PFSK-1 (cell line): ENCODE results near the gene SEMA3A.

ENCODE experiments used
- FOXP2 ChIP-seq: optimal IDR thresholded peaks from 2 replicates; pipeline ENCODE3; 2011; ENCODE audit warnings: borderline replicate concordance, control low read depth, inconsistent platforms; ENCODE audit not compliant: insufficient read depth; ENCODE audit errors: extremely low read length, extremely low read depth
- POLR2AphosphoS5 ChIP-seq: IDR thresholded peaks from 2 replicates; pipeline ENCODE4 v1.6.1; 2012; ENCODE audit warnings: low read depth, mild to moderate bottlenecking, control low read depth, low read length, moderate library complexity
- SIN3A ChIP-seq: IDR thresholded peaks from 2 replicates; pipeline ENCODE4 v1.6.1; 2012; ENCODE audit warnings: mild to moderate bottlenecking, low read length, moderate library complexity, borderline replicate concordance; ENCODE audit not compliant: insufficient read depth
- TAF1 ChIP-seq: IDR thresholded peaks from 2 replicates; pipeline ENCODE4 v1.6.1; 2012; ENCODE audit warnings: low read length, control low read depth, borderline replicate concordance; ENCODE audit not compliant: insufficient read depth
- TF ChIP-seq, protein P1 (sequence below), 2 experiments: IDR thresholded peaks; 2 replicates each; pipeline versions ENCODE4 v1.6.1 to v1.8.0; 2011 to 2012; ENCODE audit warnings: low read depth in 2 of 2, low read length in 2 of 2, control low read depth in 1 of 2, inconsistent platforms in 1 of 2, mild to moderate bottlenecking in 1 of 2, moderate library complexity in 1 of 2; ENCODE audit not compliant: insufficient read depth in 1 of 2

SEMA3A gene

DNA sequence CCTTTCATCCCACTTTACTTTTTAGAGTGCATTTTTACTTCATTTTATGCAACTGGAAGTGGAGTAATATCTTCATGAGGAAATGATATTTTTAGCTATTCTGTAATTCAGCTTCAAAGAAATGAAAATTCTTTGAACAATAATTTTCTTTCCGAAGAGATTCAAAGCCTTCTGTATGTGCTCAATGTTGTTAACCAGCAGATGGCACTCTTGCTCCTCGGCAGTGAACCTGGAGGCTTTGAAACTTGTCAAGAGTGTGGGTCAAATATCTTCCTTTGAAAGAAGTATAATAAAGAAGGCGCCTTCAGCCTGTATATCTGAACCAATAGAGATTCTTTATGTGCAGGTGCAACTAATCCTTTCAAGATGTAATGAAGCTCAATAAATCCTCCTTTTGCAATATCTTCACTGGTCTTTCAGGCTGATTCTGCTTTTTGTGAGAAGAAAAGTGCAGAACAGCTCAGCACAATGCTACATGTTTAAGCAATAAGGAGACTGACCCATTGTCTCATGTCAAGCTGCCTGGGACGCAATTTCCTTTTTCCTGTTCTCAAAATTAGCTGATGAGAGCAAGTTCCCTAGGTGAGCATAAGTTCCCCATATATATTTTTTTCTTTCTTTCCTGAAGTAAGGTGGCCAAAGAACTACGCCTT lies 258.4 kb downstream of the SEMA3A start:
- TF ChIP-seq, protein P1, sequence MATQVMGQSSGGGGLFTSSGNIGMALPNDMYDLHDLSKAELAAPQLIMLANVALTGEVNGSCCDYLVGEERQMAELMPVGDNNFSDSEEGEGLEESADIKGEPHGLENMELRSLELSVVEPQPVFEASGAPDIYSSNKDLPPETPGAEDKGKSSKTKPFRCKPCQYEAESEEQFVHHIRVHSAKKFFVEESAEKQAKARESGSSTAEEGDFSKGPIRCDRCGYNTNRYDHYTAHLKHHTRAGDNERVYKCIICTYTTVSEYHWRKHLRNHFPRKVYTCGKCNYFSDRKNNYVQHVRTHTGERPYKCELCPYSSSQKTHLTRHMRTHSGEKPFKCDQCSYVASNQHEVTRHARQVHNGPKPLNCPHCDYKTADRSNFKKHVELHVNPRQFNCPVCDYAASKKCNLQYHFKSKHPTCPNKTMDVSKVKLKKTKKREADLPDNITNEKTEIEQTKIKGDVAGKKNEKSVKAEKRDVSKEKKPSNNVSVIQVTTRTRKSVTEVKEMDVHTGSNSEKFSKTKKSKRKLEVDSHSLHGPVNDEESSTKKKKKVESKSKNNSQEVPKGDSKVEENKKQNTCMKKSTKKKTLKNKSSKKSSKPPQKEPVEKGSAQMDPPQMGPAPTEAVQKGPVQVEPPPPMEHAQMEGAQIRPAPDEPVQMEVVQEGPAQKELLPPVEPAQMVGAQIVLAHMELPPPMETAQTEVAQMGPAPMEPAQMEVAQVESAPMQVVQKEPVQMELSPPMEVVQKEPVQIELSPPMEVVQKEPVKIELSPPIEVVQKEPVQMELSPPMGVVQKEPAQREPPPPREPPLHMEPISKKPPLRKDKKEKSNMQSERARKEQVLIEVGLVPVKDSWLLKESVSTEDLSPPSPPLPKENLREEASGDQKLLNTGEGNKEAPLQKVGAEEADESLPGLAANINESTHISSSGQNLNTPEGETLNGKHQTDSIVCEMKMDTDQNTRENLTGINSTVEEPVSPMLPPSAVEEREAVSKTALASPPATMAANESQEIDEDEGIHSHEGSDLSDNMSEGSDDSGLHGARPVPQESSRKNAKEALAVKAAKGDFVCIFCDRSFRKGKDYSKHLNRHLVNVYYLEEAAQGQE (IDR thresholded peaks at IDR 0.05; ENCODE audit: insufficient read depth in 1 of 2, low read depth in 2 of 2, low read length in 2 of 2): no peak
- TF ChIP-seq SIN3A (no peak), FOXP2 (no peak), TAF1 (no peak), POLR2AphosphoS5 (no peak)

DNA sequence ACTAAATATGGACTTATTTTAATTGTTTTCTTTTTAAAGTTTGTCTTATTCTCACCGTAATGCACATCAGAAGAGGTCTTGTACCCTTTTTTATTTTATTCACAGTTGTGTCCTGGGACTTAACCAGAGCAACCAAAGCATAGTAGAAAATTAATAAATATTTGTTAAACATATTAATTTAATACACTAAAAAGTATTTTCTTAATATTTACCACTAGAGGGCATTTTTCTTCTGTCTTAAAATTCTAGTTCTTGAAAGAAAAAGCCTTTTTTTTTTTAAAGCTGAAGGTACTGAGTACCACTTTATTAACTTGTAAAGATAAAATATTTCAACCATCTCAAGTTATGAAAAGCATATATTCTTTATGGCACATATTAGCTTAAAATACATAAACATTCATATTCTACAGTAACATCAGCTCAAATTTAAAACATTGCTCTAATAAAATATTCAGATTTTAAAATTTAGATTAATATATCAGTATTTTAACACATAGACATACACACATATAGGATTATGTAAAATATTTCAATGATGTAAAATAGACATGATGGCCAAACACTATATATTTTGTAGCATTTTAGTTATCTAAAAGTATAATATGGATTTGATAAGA lies 260.4 kb downstream of the SEMA3A start:
- no peak for TF ChIP-seq FOXP2
- TF ChIP-seq, protein P1 (IDR thresholded peaks at IDR 0.05; ENCODE audit: insufficient read depth in 1 of 2, low read depth in 2 of 2, low read length in 2 of 2): no peak
- TF ChIP-seq SIN3A: no peak
- TF ChIP-seq POLR2AphosphoS5: no peak
- TF ChIP-seq TAF1: no peak

DNA sequence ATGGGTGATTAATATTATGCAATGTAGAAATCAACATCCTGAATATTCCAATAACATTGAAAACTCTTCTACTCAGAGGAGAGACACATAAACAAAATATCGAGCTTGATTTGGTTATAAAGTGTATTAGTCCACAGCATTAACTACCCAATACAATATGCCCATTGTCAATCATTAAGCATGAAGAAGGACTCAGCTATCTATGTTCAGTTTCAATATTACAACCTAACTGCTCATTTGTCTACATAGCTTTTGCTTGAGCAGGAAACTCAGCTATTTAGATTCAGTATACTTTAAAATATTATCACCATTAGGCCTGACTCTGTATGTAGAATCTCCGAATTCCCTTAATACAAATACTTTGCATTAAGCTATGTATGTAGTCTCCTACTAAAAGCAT lies 262.6 kb downstream of the SEMA3A start:
- TF ChIP-seq SIN3A: no peak
- TF ChIP-seq, protein P1 (IDR thresholded peaks at IDR 0.05; ENCODE audit: insufficient read depth in 1 of 2, low read depth in 2 of 2, low read length in 2 of 2): no peak
- TF ChIP-seq FOXP2: no peak
- no peak for TF ChIP-seq TAF1
- no peak for TF ChIP-seq POLR2AphosphoS5

DNA sequence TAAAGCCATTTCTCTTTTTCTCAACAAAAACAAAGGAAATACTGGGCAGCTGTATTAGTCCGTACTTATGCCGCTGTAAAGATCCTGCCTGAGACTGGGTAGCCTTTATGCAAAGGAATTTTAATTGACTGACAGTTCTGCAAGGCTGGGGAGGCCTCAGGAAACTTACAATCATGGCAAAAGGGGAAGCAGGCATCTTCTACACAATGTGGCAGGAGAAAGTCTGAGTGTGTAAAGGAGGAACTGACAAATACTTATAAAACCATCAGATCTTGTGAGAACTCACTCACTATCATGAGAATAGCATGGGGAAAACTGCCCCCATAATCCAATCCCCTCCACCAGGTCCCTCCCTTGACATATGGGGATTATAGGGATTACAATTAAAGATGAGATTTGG lies 264.3 kb downstream of the SEMA3A start:
- TF ChIP-seq FOXP2: no peak
- TF ChIP-seq, protein P1 (IDR thresholded peaks at IDR 0.05; ENCODE audit: insufficient read depth in 1 of 2, low read depth in 2 of 2, low read length in 2 of 2): no peak
- no peak for TF ChIP-seq POLR2AphosphoS5
- TF ChIP-seq TAF1: no peak
- no peak for TF ChIP-seq SIN3A

DNA sequence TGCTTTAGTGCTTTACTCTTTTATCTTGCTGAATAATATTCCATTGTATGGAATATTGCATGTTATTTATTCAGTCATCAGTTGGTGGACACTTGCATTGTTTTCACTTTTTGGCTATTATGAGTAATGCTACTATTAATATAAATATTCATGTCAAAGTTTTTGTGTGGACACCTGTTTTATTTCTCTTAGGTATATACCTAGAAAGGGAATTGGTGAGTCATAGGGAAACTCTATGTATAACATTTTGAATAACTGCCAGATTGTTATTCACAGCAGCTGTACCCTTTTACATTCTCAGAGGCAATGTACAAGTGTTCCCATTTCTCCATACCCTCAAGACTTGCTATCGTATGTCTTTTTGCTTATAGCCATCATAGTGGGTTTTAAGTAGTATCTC lies 268.7 kb downstream of the SEMA3A start:
- TF ChIP-seq, protein P1 (IDR thresholded peaks at IDR 0.05; ENCODE audit: insufficient read depth in 1 of 2, low read depth in 2 of 2, low read length in 2 of 2): no peak
- no peak for TF ChIP-seq POLR2AphosphoS5
- no peak for TF ChIP-seq SIN3A
- no peak for TF ChIP-seq TAF1
- TF ChIP-seq FOXP2: no peak
